Posterior cingulate gyrus (tissue), 11 donors: Measurements from ENCODE around the gene NRXN2.
A peak's percentile ranks its signal among the peaks of the same experiment; 100 is the strongest.

Experiments used
- DNase-seq, 10 donors: peaks; one replicate each; pipeline versions ENCODE4 v3.0.0 to v3.0.0-alpha.2; 2020 to 2021; ENCODE audit warnings: mixed read lengths in 3 of 10
- intact Hi-C: fragments of 100-400 bp; cut with DNase I; formaldehyde crosslinking; loops from one replicate; pipeline ENCODE4 v1.15.1; 2023

NRXN2 gene

GRCh38 chr11:64745521-64746328, 22.7 kb upstream of the NRXN2 start:
- peak in 9 of 10 donors; percentile 21 to 93 (median 63) for DNase-seq
- intact Hi-C loops, result no loop called here

DNA sequence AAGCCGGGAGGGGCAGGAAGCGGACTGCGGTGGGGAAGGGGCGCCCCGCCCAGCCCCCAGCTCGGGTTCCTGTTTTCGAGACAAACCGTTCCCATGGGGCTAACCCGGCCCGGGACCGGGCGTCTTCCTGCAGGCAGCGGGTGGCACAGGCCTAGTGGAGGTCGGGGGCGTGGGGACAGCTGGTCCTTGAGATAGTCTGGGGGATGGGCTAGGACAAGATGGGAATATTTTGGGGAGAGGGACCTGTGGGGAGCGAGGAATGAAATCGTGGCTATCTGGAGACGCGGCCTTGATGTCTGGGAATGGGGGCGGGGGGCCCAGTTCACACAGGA, 22.2 kb upstream of the NRXN2 start:
- intact Hi-C loops, result no loop called here
- peak in 6 of 10 donors; percentile 40 to 92 (median 48) for DNase-seq

- no peak for DNase-seq
- intact Hi-C loops, result no loop called here
These were observed 21.7 kb upstream of the NRXN2 start for GRCh38 chr11:64744544-64745188.

DNA sequence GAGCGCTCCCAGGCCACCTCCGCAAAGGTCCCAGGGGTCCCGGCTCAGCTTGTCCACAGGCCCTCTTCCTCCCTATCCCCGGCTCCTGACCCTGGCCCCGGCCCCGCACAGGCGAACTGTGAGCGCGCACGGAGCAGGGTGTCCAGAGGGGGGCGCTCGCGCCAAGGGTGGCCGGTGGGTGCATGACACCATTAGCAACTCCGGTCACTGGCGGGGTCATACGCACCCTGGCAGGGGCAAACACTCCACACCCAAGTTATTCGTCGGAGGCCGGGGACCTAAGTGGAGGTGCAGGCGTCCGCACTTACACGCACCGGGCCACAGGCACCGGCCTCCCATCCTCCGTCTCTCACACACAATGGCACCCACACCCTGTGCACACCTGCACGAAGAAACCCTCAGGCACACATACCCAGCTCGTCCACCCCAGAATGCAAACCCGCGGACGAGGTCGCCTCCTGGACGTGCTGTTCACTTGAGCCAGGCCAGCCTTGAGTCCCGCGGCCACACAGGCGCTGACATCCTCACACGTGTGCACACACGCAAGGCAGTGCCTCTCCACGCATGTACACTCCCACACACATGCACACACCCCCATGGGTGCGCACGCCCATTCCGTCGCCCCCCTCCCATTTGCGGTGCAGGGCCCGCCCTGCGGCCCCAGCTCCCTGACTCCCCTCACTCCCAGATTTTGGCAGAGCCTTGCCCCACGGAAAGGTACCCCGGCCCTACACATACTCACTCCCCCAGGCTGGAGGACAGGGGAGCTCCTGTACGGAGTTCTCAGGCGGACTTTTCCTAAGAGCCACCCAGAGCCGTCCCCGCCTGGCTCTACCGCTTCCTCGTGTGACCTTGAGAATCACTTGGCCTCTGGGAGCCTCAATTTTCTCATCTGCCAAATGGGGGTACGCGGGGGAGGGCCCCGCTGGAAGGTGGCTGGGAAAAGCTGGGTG, 20.9 kb upstream of the NRXN2 start, which contains the start of gene RASGRP2:
Gene RASGRP2, minus strand, starts transcription at position 552 of the 953 bp plus-strand sequence. CDS start 1,276 bp downstream, outside the sequence.
- peak in 7 of 10 donors; percentile 43 to 91 (median 57) for DNase-seq
- intact Hi-C loops, result no loop called here

GRCh38 chr11:64742889-64743590, 20.0 kb upstream of the NRXN2 start:
- intact Hi-C loops, result no loop called here
- peak in 5 of 10 donors; percentile 36 to 91 (median 53) for DNase-seq

- DNase-seq, result no peak
- intact Hi-C loops, result no loop called here
These were observed 19.3 kb upstream of the NRXN2 start for GRCh38 chr11:64742087-64742888.

GRCh38 chr11:64741375-64742086, 18.5 kb upstream of the NRXN2 start:
- intact Hi-C loops, result no loop called here
- no peak for DNase-seq

- no peak for DNase-seq
- intact Hi-C loops, result no loop called here
These were observed 16.9 kb upstream of the NRXN2 start for GRCh38 chr11:64739871-64740270.

- intact Hi-C loops, result no loop called here
These were observed 13.7 kb upstream of the NRXN2 start for GRCh38 chr11:64736654-64737053.

GRCh38 chr11:64735725-64736259, 12.8 kb upstream of the NRXN2 start:
- no peak for DNase-seq
- intact Hi-C loops, result no loop called here

More at GRCh38 chr11:64736654-64737053, 13.7 kb upstream of the NRXN2 start:
- DNase-seq, result no peak

DNA sequence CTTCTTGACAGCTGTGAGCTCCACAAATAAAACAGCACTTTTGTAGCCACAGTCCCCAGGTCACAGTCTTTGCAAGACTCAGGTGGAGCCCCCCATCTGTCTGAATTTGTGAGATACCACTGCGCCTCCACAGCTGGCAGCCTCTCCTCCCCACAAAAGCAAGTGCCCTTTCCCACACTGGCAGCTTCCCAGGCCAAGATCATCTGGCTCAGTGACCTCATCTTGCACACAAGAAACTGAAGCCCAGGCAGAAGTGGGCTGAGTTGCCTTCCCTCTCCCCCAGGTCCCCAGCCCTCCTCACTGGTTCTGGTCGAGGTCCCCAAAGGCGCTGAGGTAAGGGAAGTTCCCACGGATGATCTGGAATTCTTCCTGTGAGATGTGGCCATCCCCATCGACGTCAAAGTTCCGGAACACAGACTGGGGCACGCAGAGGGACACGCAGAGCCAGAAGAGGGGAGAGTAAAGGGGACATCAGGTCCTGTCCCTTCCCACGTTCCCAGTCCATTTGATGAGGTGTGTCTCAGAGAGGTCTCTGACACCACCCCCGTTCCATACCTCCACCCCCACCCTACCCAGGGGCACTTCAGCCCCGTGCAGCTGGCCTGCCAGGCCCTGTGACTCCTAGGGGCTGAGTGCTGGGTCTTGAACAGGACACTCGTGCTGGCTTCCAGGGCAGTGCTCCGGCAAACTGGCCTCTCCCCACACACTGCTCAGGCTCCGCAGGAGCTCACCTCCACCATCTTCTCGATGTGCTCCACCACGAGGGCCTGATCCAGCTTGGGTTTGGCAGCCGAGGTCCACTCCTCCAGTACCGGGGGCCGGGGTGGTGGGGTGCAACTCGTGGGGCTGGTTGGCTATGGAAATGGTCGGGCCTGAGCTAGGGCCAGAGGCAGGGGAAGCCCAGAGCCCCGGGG, 12.1 kb upstream of the NRXN2 start:
- no peak for DNase-seq
- intact Hi-C loops, result no loop called here

DNA sequence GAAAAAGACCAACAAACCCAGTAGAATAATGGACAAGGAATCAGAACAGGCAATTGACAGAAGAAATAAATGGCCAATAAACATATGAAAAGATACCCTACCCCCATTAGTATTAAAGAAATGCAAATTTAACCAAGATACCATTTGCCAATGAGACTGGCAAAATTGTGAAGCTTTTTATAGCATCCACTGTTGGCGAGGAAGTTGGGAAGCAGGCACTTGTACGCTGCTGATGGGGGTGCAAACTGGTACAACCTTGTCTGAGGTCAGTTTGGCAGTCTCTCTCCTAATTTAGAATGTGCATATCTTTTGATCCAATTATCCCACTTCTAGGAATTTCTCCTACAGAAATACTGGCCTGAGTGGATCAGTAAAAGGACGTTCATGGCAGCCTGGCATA, 8.6 kb upstream of the NRXN2 start:
- intact Hi-C loops, result no loop called here

GRCh38 chr11:64729851-64730382, 6.9 kb upstream of the NRXN2 start:
- intact Hi-C loops, result no loop called here
- DNase-seq, result peak in 3 of 10 donors; percentile 45 to 62 (median 54)

More for the DNA sequence above, 8.6 kb upstream of the NRXN2 start:
- no peak for DNase-seq

DNA sequence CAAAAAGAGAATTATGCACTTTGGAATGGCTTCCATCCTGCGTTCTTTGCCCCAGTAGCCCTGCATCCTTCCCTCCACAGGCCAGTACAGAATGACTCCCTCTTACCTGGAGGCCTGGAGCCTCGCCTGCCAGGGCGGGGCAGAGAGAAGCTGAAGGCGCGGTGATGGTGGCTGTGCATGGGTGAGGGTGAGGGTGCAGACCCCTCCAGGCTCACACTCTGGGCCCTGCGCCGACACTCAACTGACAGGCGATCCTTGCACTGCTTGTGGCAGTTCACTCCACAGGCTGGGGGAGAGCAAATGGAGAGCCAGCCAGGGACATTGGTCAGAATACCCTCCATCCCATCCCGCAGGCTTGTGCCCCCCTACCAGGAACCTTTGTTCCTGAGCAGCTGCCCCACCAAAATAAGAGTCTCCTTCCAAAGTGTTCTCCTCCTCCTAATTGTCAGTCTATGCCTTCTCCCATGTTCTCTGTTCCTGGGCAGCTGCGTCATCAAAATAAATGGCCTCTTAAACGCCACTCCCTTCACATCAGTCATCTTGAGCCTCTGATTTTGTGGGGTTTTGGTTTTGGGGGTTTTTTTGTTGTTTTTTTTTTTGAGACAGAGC, 5.9 kb upstream of the NRXN2 start:
- peak in 4 of 10 donors; percentile 7 to 56 (median 32) for DNase-seq
- intact Hi-C loops, result no loop called here

DNA sequence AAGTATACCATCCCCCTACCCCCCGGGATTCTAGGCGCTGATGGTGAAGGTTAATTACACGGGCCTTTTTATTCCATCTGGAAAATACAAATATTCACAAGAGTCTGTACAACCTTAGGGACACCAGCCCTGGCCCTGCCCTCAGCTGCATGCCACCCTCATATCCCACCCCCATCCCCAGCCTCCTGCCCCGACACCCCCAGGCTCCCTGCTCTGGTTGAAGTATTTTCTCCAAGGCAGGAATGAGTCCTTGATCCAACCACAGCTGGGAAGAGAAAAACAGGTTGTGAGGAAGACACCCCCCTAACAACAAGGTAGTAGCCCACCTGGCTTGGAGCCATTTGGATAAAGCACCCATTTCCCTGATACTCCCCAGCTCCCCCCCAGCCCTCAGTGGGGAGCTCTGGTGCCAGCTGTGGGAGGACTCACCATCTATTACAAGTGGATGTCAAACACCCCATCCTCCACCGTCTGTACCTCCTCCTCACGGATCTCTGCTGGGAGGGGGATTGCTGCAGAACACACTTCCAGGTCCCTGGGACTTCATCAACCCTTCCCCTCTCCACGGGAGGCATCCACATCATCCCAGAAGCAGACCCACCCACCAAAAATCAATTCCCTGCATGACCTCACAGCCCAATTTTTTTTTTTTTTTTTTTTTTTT, 4.0 kb upstream of the NRXN2 start:
- intact Hi-C loops, result no loop called here
- peak in 3 of 10 donors; percentile 5 to 53 (median 10) for DNase-seq

DNA sequence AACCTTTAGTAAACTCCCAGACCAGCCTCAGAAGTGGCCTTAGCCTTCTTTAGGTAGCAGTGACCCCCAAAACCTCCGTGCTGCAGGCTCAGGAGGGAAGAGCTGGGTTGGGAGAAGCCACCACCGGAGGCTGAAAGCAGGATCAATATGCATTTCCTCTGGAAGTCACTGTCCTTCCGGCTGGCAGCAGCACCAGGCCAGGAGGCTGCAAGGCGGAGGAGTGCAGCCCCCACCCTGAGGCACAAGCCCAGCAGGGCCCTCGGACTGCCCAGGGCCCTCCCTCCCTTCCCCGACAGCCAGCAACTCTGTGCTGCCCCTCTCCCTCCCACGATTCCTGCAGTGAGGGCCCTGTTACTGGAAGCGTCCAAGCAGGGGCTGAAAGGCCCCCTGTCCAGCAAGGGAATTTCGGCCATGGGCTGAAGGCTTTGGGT, 3.2 kb upstream of the NRXN2 start:
- peak in 3 of 10 donors; percentile 10 to 60 (median 51) for DNase-seq
- intact Hi-C loops, result no loop called here
